SH-SY5Y (cell line): ENCODE measurements around the gene CHD9.

Experiments used
- GATA2 ChIP-seq: IDR thresholded peaks from 2 replicates; pipeline ENCODE4 v1.6.1; 2011; ENCODE audit warnings: mild to moderate bottlenecking, low read depth, low read length
- GATA3 ChIP-seq: IDR thresholded peaks from 2 replicates; pipeline ENCODE4 v1.6.1; 2011; ENCODE audit warnings: low read depth, mild to moderate bottlenecking, low read length, moderate library complexity

DNA sequence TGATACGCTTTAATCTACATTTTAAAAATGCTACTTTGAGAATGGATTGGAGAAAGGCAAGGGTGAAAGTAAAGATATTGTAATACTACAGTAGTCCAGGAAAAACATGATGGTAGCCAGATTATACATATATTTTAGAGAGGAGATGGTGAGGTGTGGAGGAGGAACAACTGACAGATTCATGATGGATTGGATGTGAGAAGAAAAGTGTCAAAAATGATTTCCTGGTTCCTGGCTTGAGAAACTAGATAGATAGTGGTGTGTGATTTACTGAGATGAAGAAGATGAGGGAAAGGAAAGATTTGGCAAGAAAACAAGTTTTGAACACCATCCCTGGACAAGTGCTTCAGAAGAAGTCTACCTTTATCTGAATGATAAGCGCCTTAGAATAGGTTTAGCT is 80.5 kb downstream of the CHD9 start:
- TF ChIP-seq GATA3 = no peak
- TF ChIP-seq GATA2 = no peak
